Esophagus muscularis mucosa (tissue), 4 donors: Measurements from ENCODE around the gene KHK.

Source experiments
- CTCF ChIP-seq, 3 experiments: fragments of 200-600 bp in 2 of 3; fragments of 450-650 bp in 1 of 3; sonication (generic) in 2 of 3; IDR thresholded peaks; one replicate each; pipeline ENCODE4 v1.5.1; 2017 to 2019; ENCODE audit warnings: antibody characterized with exemption in 3 of 3, mild to moderate bottlenecking in 2 of 3, moderate library complexity in 1 of 3
- EP300 ChIP-seq: sonication (generic); formaldehyde crosslinking; IDR thresholded peaks from one replicate; pipeline ENCODE4 v1.6.1; 2017; ENCODE audit warnings: antibody characterized with exemption
- POLR2A ChIP-seq: fragments of 450-650 bp; IDR thresholded peaks from one replicate; pipeline ENCODE4 v1.6.1; 2017; ENCODE audit warnings: antibody characterized with exemption, moderate library complexity, mild to moderate bottlenecking, low read depth
- POLR2AphosphoS5 ChIP-seq, 2 donors: sonication (generic); formaldehyde crosslinking; IDR thresholded peaks; one replicate each; pipeline ENCODE4 v1.6.1; 2017; ENCODE audit warnings: antibody characterized with exemption in 2 of 2

GRCh38 chr2:27147935-27148334, 61.4 kb downstream of the KHK start:
- no peak for TF ChIP-seq CTCF (IDR thresholded peaks at IDR 0.05)
- TF ChIP-seq POLR2A: no peak
- no peak for TF ChIP-seq EP300
- TF ChIP-seq POLR2AphosphoS5 (IDR thresholded peaks at IDR 0.05): no peak
